GM21723 (cell line): ENCODE data around the gene FGF19.

ENCODE experiments used
- ATAC-seq: cut with Tn5 transposase; IDR thresholded peaks from one replicate; pipeline ENCODE4 v1.9.1; 2021; ENCODE audit warnings: mild to moderate bottlenecking, moderate library complexity; ENCODE audit not compliant: unreplicated experiment

The FGF19 gene

DNA sequence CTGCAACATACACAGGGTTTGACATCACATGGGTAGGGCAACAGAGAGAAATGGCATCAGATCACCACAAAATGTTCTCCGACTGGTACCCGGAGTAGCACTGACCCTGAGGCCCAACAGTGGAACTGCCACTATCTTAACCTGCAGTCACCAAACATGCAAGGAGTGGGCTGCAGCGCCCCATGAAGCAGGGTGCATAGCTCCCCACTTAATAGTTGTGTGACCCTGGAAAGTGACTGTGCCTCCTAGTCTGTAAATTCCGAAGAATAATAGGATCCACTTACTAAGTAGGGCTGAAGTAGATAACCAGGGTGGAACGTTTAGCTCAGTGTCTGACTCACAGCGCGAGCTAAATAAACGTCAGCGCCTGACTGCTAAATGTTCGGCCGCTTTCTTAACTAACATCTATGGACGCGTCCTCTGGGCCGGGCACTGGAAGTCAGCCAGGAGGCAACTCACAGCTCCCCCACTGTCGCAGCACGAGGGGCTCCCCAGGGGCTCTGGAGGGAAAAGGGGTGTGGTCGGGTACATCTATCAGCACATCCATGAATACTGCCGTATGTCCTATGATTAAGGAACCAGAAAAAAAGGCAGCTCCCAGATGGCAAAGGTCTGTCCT, 29.4 kb downstream of the FGF19 start:
- ATAC-seq, result peak; percentile 14

DNA sequence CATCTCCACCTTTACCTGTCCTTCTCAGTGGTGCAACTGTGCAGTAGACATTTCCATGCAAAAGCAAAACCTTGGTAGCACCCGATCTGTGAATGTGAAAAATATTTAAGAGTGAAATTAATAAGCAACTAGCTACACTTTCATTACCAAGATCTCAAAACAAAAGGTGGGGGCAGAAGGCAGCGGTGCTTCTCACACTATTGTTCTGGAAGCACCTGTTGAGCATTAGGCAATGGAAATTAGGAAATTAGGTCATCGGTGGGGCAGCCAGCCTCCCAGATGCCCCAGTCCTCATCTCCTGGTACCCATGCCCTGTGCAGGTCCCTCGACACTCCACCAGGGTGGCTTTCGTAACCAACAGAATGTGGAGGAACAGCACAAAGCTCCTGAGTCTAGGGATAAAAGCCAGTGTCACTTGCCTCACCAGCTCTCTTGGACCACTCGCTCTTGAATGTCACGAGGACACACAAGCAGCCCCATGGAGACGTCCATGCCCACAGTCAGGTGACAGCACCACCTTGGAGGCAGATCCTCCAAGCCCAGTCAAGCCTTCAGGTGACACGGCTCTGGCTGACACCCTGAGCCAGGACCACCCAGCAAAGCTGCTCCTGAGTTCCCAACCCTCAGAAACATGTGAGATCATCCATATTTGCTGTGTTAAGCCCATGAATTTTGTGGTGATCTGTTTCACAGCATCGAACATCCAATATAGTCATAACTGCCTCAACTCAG, 31.9 kb downstream of the FGF19 start:
- no peak for ATAC-seq

DNA sequence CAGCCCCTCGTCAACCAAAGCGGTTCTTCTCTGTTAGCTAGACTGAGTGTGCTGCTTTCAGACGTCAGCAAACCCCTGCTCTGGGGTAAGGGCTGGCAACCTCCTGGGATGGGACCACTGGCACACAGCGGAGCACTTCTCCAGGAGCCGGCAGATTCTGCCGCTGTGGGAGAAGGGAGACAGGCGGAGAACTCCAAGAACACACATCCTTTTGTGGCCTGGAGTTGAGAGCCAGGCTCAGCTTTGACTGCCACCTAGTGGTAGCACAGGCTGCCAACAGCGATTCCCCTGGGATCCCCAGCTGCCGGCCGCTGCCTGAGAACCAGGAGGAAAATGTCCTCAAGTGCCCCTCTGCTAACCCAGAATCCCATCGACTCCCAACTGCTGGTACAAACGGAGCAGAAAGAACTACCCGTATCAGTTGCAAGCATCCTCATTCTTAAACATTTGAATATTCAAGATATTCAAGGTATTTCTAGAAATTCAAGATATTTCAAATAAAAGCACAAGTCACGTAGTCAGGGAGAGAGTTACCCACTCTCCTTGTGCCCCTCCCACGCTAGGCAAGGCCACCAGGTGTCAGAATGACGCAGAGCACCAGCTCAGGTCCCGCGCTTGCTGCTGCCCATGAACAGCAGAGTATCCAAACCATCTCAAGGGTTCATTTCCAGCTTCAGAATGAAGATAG, 33.5 kb downstream of the FGF19 start:
- ATAC-seq, result no peak

DNA sequence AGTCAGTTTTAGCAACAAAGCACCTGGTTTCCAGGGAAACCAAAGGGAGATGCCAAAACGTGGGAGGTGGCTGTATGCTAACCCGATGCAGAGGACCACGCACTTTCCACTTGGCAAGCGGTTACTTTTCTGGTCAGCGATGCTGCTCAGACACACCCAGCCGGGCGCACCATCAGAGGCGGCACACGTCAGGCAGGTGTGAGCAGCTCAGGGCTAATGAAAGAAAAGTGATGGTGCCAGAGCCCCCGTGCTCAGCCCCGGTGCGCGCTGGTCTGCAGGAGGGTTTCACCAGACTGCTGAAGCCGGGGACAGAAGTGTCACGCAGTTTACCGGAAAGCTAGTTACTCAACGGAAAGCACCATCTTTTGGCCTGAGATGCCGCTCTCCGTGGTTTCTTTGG, 34.3 kb downstream of the FGF19 start:
- no peak for ATAC-seq

DNA sequence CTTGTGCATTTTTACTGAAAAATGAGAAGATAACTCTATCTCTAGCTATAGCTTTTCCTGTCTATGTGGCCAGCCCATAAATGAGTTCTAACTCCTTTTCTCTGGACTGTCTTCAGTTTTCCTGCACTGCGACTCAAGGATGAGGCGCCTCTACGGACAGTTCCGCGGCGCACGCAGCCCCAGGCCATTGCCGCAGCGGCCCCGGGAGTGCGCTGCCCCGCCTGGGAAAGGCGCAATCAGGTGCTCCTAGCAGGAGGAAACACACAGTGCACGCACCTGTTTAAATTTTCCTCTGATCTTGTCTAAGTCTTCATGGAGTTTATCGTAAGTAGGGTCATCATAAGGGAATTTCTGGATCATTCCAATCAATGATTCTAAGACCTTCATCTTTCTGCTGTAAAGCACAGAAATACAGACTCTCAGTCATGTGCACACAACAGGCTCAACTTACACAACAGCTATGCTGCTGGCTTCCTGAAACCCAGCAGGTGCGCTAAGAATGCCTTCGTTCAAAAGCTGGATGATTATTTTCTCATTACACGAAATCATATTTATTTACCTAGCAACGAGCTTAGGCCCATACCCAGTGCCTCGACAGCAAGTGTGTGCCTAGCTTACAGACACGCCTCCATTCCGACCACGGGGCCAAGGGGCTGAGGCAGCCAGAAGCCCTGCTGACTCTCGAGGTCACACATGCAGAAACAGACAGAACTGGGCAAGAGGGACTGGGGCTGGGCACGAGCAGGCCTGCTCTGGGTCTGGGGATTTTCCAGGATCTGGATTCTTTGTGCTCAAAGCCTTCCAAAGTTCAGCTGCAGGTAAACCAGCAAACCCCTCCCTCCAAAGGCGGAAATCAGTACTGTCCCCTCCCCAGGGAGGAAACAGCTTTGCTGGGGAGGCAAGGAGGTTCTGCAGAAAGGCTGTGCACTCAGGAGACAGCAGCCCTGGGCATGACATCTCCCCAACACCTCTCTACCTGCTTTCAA, 35.9 kb downstream of the FGF19 start:
- ATAC-seq, result no peak

DNA sequence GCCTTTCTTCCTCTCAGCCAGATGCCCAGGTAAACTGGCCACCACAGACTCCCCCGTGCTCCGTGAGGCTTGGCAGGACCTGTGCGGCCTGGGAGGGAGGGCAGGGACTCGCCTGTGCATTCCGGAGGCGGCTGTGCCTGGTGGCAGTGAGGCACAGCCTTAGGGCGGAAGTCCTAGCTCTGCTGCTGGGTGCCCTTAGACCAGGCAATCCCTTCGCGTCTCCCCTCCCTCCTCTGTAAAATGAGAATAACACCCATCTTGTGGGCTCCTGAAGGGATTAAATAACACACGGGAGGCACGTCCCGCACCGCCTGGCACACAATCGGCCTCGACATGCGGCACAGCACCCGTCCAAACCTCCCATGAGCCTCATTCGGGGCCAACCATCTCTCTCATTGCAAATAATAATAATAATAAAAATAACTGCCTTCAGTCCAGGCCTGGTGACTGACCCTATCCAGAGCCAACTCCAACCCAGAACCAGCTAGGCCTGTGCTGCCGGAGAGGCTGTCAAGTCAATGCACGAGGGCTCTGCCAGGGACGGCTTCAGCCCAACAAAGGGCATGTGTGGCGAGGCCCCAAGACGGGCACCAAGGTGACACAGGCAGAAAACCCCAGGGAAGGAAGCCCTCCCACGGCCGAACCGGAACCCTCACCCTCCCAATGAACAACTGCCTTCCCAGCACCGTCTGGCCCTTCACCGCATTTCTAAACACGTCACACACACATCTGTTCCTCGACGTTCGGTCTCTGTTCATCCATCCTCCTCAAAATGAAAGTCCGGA, 36.9 kb downstream of the FGF19 start:
- no peak for ATAC-seq

DNA sequence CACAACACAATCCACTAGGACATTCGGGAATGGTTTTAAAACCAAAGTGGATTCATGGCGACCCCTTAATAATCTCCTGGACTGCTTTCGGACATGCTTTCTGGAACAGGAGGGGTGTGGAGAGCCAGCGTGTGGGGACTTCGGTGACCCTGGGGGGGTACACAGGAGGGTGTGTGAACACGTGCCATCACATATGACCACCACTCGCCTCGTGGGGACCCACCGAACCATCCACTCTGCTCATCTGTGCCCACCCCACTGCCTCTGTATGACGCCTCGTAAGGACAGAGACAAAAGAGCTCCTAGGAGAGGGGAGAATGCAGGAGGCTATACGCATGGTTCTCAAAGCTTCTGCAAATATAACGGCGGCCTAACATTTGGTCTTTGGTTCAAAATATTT, 37.6 kb downstream of the FGF19 start:
- ATAC-seq, result no peak

DNA sequence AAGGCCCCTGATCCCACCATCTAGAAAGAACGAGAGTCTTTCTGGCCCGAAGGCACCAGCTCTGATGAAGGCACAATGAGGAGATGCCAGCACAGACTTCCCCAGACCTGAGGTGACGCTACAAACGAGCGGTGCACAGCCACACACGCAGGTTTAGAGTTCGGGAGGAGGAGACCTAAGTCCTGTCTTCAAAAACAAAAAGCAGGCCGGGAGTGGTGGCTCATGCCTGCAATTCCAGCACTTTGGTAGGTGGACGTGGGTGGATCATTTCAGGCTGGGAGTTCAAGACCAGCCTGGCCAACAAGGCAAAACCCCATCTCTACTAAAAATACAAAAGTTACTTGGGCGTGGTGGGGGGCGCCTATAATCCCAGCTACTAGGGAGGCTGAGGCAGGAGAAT, 38.2 kb downstream of the FGF19 start:
- ATAC-seq, result no peak

DNA sequence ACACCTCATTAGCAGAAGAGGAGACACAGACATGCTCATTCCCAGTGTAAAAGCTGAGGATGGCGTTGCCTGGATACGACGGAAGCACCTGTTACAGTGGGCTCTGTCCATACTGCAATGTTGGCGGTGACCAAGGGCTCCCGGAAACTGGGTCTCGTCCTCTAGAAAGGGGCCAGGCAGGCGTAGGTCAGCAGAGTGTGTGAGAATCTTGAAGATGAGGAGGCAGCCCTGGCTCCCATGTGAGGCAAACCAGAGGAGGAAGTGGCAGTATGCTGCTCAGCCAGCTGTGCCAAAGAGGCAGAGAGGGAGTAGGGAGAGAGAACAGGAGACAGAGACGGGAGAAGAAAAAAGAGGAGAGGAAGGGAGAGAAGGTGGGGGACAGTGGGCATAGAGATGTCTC, 38.9 kb downstream of the FGF19 start:
- no peak for ATAC-seq

DNA sequence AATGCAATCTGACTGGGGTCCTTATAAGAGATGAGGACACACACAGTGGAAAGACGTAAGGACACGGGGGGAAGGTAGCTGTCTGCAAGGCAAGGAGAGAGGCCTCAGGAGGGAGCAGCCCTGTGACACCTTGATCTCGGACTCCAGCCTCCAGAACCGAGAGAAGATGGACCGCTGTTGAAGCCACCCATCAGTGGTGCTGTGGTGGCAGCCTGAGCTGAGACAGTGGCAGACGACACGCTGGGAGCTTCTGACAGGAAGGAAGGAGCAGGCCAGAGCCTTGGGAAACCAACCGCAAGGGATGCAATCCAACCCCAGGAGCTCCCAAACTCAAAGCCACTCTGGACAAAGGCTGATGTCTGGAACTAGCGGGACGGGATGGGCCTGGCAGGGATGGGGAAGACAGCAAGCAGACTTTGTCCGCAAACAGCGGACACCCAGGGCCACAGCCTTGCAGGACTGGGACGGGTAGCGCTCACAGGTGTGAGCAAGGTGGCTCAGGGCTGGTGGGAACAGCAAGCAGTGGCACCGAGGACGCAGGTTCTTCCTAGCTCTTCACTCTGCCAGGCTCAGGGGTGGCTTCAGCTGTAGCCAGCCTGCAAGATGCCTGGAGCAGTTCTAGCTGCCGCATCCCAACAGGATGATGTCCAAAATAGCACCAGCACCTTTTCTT, 39.6 kb downstream of the FGF19 start:
- ATAC-seq, result no peak

DNA sequence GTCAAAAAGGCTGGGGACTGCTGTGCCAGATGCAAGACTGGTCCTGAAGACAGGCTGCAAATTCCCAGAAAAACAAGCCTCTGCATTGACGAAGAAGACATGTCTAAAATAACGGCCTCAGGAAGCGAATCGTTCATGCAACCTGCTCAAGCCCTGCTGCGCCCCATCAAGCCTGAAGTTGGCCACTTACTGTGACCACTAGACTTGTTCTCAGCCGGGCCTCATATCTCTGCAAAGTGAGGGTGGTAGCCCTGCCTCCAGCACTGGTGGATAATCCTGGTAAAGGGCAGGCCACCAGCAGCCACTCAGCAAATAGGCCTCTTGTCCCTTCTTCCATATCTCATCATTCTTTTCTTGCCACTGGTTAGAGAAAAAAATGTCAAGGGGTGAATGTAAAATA, 40.5 kb downstream of the FGF19 start:
- no peak for ATAC-seq

DNA sequence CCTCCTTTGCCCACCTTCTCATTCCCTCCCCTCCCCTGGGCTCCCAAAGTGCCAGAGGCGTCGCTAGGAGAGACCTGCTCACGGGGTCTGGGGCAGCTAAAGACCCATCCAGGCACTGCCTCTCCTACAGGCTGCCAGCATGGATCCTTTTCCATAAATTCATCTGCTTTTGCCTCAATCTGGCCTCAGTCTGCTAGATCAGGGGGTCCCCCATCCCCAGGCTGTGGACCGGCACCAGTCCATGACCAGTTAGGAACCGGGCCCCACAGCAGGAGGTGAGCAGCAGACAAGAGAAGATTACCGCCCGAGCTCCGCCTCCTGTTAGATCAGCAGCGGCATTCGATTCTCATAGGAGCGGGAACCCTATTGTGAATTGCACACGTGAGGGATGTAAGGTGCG, 41.0 kb downstream of the FGF19 start:
- ATAC-seq, result no peak

DNA sequence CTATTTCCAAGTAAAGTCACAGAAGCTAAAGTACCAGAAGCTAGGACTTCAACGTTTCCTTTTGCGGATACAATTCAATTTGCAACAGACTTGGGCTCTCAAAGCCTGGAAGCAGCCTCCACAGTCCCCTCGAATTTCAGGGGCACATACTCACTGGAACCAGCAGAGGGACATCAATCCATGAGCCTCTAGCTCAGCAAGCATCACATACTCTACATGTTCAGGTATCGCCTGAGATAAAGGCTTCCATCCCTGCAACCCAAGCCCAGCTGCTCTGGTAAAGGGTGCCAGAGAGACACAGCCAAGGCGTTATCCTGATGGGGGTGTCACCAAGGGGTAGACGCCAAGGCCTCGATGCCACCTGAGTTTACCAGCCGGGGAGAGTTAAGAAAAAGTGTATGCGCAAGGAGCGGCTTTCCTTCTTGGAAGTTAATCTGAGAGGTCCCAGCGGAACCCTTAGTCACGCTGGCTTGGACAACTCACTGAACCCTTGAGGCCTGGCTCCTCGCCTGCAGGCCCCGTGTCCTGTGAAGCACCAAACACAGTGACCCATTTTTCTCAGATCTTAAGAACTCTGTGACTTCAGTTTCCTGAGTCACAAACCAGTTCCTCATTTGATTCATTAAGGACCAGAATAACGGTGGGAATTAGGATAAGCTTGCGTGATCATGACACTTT, 41.7 kb downstream of the FGF19 start:
- ATAC-seq, result no peak

DNA sequence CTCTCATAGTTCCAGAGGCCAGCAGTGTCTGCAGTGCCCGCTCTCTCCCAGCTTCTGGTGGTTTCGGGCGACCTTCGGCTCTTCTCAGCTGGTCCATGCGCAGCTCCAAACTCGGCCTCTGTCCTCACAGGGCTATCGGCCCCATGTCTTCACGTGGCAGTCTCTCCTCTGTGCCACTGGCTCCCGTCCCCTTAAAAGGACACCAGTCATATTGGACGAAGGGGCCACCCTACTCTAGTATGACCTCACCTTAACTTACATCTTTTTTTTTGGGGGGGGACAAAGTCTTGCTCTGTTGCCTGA, 42.5 kb downstream of the FGF19 start:
- no peak for ATAC-seq

DNA sequence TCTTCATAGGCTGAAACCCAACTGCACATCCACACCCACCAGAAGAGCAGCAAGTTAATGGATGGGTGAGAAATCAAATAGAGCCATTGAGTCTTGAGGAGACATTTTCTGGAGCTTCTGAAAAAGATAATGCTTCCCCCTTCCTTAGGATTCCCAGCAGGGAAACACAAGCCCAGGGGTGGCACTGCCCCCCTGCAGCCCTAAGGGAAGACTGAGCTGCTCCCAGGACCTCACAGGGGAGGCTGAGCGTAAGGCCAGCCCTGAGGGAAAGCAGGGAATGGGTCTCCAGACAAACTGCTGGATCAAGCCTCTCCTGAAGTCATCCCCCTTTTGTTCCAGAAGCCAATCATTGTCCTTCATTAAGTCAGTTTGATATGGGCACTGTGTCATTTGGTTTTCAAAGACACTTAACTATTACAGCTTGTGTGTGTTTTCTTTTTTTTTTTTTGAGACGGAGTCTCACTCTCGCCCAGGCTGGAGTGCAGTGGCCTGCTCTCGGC, 43.8 kb downstream of the FGF19 start:
- no peak for ATAC-seq

DNA sequence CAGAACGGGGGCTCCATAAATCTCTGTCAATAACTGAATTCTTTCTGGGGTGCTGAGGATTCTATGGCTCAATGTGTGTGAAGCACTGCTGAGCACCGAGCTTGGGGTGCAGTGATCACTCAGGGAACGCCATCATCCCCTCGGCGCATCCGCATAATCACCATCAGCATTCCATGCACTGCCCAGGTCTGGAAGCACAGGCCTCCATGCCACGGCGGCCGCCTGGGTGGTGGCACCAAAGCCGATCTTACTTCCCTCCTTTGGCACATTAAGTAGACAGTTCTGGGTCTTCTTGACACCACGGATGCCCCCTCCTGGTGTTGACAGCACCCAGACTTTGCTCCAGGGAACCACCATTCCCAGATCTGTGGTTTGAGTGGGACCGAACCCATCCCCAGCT, 44.2 kb downstream of the FGF19 start:
- ATAC-seq, result no peak

DNA sequence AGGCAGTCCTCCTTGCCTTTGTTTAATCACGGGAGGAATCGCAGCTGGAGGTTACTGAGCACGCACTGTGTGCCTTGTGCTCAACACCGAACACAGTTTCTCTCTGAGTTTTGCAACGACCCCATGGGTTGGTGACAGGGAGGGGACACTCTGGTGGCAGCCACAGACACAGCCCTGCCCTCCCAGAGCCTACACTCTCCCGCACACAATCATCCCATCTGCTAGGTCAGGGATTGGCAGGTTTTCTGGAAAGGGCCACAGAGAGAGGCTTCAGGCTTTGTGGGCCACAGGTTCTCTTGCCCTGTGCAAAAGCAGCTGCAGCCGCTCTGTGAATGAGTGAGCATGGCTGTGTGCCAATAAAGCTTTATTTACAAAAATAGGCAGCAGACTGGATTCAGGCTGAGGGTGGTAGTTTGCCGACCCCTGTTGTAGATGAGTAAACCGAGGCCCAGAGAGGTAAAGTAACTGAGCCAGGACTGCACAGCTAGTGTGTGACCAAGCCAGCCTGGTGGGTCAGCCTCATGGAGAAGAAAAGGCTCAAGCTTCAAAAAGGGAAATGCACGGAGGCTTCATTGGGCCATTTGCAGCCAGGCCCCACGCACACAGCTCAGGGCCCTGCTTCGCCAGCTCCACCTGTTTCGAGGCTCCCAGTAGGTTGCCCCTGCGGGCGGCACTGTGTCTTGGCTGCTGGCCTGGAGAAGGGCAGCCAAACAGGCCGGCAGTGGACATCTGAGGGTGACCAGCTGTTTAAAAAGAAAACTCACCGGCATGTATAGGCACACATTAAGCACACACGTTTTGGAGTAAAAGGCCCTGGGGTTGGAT, 45.0 kb downstream of the FGF19 start:
- ATAC-seq, result no peak

DNA sequence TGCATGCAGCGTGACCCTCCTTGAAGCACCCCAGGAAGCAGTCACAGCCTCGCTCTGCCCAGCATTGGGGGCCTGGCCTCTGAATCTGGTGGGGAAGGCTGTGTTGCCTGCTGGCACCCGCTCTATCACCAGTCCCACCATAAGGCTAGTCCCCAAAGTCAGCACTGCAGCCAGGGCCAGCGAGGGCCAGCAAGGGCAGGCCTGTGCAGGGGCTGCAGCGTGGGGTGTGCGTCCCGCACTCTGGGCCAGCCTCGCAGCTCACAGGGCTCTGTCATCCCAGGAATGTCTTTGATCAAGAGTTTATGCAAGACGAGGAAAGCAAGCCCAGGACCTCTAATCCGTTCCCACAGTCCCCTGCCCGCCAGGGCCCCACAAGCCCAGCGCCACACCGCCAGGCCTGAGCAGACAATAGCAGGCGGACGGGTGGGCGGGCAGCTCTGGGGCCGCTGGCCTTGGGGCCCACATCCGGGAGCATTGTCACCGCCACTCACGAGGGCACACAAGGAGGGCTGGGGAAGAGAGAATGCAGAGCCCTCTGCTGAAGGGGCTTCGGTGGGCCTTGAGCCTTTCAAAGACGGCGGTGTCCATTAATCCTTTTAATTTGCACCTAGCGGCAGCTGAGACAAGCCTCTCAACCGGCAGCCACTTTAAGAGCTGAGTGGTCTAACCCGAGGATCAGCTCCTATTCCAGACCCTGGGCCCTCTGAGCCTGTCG, 45.8 kb downstream of the FGF19 start:
- ATAC-seq, result no peak
